Measurements from ENCODE around the gene ATP11A.

ATP11A gene

GRCh38 chr13:112931028-112931934 lies 241.4 kb downstream of the ATP11A start:
- Histone ChIP-seq H3K9me3 (peaks cover 4% of the 10 kb centered on the region; the same call in 1 of the 2 replicates), H3K27me3 (ENCODE audit: low read depth) (peaks cover 2% of the 10 kb centered on the region; the same call in 1 of the 2 replicates), H3K36me3 (replicated peaks) (no peaks in the 10 kb centered on the region), H3K4me1 (no peaks in the 10 kb centered on the region), H3K4me3 (no peak overlapping the region)
- peak; percentile 57 to 69 for DNase-seq (ENCODE audit: low spot score in 2 of 2)
- in situ Hi-C loops (cut with MboI; ENCODE audit: low sequenced_read_pairs) = loop anchor here (25.0 kb wide), 1 partner anchor 456 kb away; no protein-coding TSS in a partner anchor

GRCh38 chr13:112932971-112933370 lies 243.1 kb downstream of the ATP11A start:
- peaks cover 2% of the 10 kb centered on the region; the same call in 1 of the 2 replicates for H3K27me3 ChIP-seq (ENCODE audit: low read depth)
- H3K4me1 ChIP-seq = no peaks in the 10 kb centered on the region
- no peaks in the 10 kb centered on the region for H3K9me3 ChIP-seq
- H3K36me3 ChIP-seq (replicated peaks) = no peaks in the 10 kb centered on the region
- H3K4me3 ChIP-seq = no peak overlapping the region
- DNase-seq (ENCODE audit: low spot score in 2 of 2) = no peak
- in situ Hi-C loops (cut with MboI; ENCODE audit: low sequenced_read_pairs) = loop anchor here (25.0 kb wide), 1 partner anchor 454 kb away; no protein-coding TSS in a partner anchor

GRCh38 chr13:112933649-112934048 lies 243.8 kb downstream of the ATP11A start:
- in situ Hi-C loops (cut with MboI; ENCODE audit: low sequenced_read_pairs) = loop anchor here (25.0 kb wide), 1 partner anchor 454 kb away; no protein-coding TSS in a partner anchor
- DNase-seq (ENCODE audit: low spot score in 2 of 2) = no peak
- Histone ChIP-seq H3K4me1 (no peaks in the 10 kb centered on the region), H3K27me3 (ENCODE audit: low read depth) (peaks cover 2% of the 10 kb centered on the region; the same call in 1 of the 2 replicates), H3K4me3 (no peak overlapping the region), H3K9me3 (no peaks in the 10 kb centered on the region), H3K36me3 (replicated peaks) (no peaks in the 10 kb centered on the region)

DNA sequence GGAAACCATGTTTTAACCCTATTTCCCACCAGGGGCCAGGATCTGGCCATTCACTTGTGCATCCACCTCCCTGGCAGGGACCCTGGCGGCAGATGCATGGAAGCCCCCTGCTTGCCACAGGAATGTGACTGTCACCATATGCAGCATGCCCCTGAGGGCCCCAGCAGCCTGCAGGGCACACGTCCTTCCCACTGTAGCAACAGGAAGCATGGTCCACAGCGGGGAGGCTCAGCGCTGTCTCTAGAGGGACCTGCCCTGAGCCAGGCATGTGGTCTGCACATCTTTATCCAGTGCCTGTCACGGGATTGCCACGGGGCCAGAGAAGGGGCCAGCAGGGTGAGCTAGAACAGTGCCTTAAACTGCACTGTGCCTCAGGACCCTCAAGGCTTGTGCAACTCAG lies 244.2 kb downstream of the ATP11A start:
- DNase-seq (ENCODE audit: low spot score in 2 of 2) = no peak
- Histone ChIP-seq H3K9me3 (no peaks in the 10 kb centered on the region), H3K4me1 (no peaks in the 10 kb centered on the region), H3K36me3 (replicated peaks) (no peaks in the 10 kb centered on the region), H3K4me3 (no peak overlapping the region), H3K27me3 (ENCODE audit: low read depth) (peaks cover 2% of the 10 kb centered on the region; the same call in 1 of the 2 replicates)
- in situ Hi-C loops (cut with MboI; ENCODE audit: low sequenced_read_pairs) = loop anchor here (25.0 kb wide), 1 partner anchor 453 kb away; no protein-coding TSS in a partner anchor
